NCI-H128 (cell line): ENCODE measurements around the gene IFT57.

Experiments used
- DNase-seq: peaks from one replicate; lab custom pipeline; 2025; ENCODE audit not compliant: unreplicated experiment; lab: John Stamatoyannopoulos, UW

The IFT57 gene

GRCh38 chr3:108219336-108219735 lies 2.9 kb downstream of the IFT57 start:
- DNase-seq, result no peak

GRCh38 chr3:108218811-108219210 lies 3.4 kb downstream of the IFT57 start:
- DNase-seq, result no peak

GRCh38 chr3:108215871-108216270 lies 6.4 kb downstream of the IFT57 start:
- DNase-seq, result no peak

GRCh38 chr3:108209579-108209978 lies 12.6 kb downstream of the IFT57 start:
- no peak for DNase-seq

- no peak for DNase-seq
Observed at GRCh38 chr3:108208831-108209230, 13.4 kb downstream of the IFT57 start.

- no peak for DNase-seq
Observed at GRCh38 chr3:108202834-108203233, 19.4 kb downstream of the IFT57 start.

GRCh38 chr3:108202080-108202479 lies 20.1 kb downstream of the IFT57 start:
- DNase-seq, result no peak

- no peak for DNase-seq
Observed at GRCh38 chr3:108201258-108201657, 21.0 kb downstream of the IFT57 start.

- DNase-seq, result no peak
Observed at GRCh38 chr3:108200578-108200977, 21.6 kb downstream of the IFT57 start.

GRCh38 chr3:108200024-108200423 lies 22.2 kb downstream of the IFT57 start:
- DNase-seq, result no peak

GRCh38 chr3:108191394-108191793 lies 30.8 kb downstream of the IFT57 start:
- DNase-seq, result no peak

- DNase-seq, result no peak
Observed at GRCh38 chr3:108190346-108190745, 31.9 kb downstream of the IFT57 start.

GRCh38 chr3:108189440-108189839 lies 32.8 kb downstream of the IFT57 start:
- DNase-seq, result no peak

- DNase-seq, result no peak
Observed at GRCh38 chr3:108185536-108185935, 36.7 kb downstream of the IFT57 start.

GRCh38 chr3:108184824-108185223 lies 37.4 kb downstream of the IFT57 start:
- no peak for DNase-seq

GRCh38 chr3:108183971-108184370 lies 38.3 kb downstream of the IFT57 start:
- no peak for DNase-seq

- DNase-seq, result no peak
Observed at GRCh38 chr3:108183181-108183580, 39.0 kb downstream of the IFT57 start.

GRCh38 chr3:108182339-108182738 lies 39.9 kb downstream of the IFT57 start:
- no peak for DNase-seq

GRCh38 chr3:108181172-108181571 lies 41.1 kb downstream of the IFT57 start:
- DNase-seq, result no peak

GRCh38 chr3:108180194-108180593 lies 42.0 kb downstream of the IFT57 start:
- DNase-seq, result no peak

GRCh38 chr3:108178676-108179075 lies 43.5 kb downstream of the IFT57 start:
- DNase-seq, result no peak

GRCh38 chr3:108177536-108177935 lies 44.7 kb downstream of the IFT57 start:
- DNase-seq, result no peak

GRCh38 chr3:108175352-108175751 lies 46.9 kb downstream of the IFT57 start:
- no peak for DNase-seq

- no peak for DNase-seq
Observed at GRCh38 chr3:108171106-108171505, 51.1 kb downstream of the IFT57 start.
